Measurements from ENCODE around the gene VSIR.

Gene VSIR

GRCh38 chr10:71773221-71773971, at the start of gene VSIR:
VSIR (minus strand) TSS chr10:71773520; CDS start chr10:71773439, 81 bp downstream.
- H3K36me3 Mint-ChIP-seq (ENCODE audit: low read depth) = peaks cover 18% of the 10 kb centered on the region
- no peaks in the 10 kb centered on the region for H3K27me3 Mint-ChIP-seq (ENCODE audit: low read depth)
- peak within 1 kb of the TSS; percentile 96 for H3K4me3 Mint-ChIP-seq
- peak within 1 kb of the TSS; percentile 93 for H3K27ac Mint-ChIP-seq
- peaks cover 56% of the 10 kb centered on the region for H3K4me1 Mint-ChIP-seq (ENCODE audit: low read depth)
- peaks cover 4% of the 10 kb centered on the region for H3K9me3 Mint-ChIP-seq

- no peaks in the 10 kb centered on the region for H3K9me3 Mint-ChIP-seq
- peaks cover 35% of the 10 kb centered on the region for H3K36me3 Mint-ChIP-seq (ENCODE audit: low read depth)
- H3K4me1 Mint-ChIP-seq (ENCODE audit: low read depth) = peaks cover 7% of the 10 kb centered on the region
- no peak overlapping the region for H3K27ac Mint-ChIP-seq
- no peak overlapping the region for H3K4me3 Mint-ChIP-seq
- H3K27me3 Mint-ChIP-seq (ENCODE audit: low read depth) = no peaks in the 10 kb centered on the region
Observed at GRCh38 chr10:71821909-71822763, 48.8 kb upstream of the VSIR start.

- H3K27me3 Mint-ChIP-seq (ENCODE audit: low read depth) = no peaks in the 10 kb centered on the region
- H3K4me3 Mint-ChIP-seq = no peak overlapping the region
- no peaks in the 10 kb centered on the region for H3K9me3 Mint-ChIP-seq
- H3K4me1 Mint-ChIP-seq (ENCODE audit: low read depth) = peaks cover 7% of the 10 kb centered on the region
- no peak overlapping the region for H3K27ac Mint-ChIP-seq
- peaks cover 42% of the 10 kb centered on the region for H3K36me3 Mint-ChIP-seq (ENCODE audit: low read depth)
Observed at GRCh38 chr10:71820966-71821365, 47.6 kb upstream of the VSIR start.

- H3K27me3 Mint-ChIP-seq (ENCODE audit: low read depth) = no peaks in the 10 kb centered on the region
- H3K4me1 Mint-ChIP-seq (ENCODE audit: low read depth) = peaks cover 7% of the 10 kb centered on the region
- no peak overlapping the region for H3K27ac Mint-ChIP-seq
- H3K36me3 Mint-ChIP-seq (ENCODE audit: low read depth) = peaks cover 39% of the 10 kb centered on the region
- no peaks in the 10 kb centered on the region for H3K9me3 Mint-ChIP-seq
- H3K4me3 Mint-ChIP-seq = no peak overlapping the region
Observed at GRCh38 chr10:71819985-71820384, 46.7 kb upstream of the VSIR start.

GRCh38 chr10:71819441-71819861, 46.1 kb upstream of the VSIR start:
- Mint-ChIP-seq H3K27me3 (ENCODE audit: low read depth) (no peaks in the 10 kb centered on the region), H3K9me3 (no peaks in the 10 kb centered on the region), H3K4me3 (no peak overlapping the region), H3K36me3 (ENCODE audit: low read depth) (peaks cover 38% of the 10 kb centered on the region), H3K4me1 (ENCODE audit: low read depth) (peaks cover 7% of the 10 kb centered on the region), H3K27ac (no peak overlapping the region)

- Mint-ChIP-seq H3K27ac (no peak overlapping the region), H3K36me3 (ENCODE audit: low read depth) (peaks cover 39% of the 10 kb centered on the region), H3K27me3 (ENCODE audit: low read depth) (no peaks in the 10 kb centered on the region), H3K4me3 (no peak overlapping the region), H3K4me1 (ENCODE audit: low read depth) (peaks cover 7% of the 10 kb centered on the region), H3K9me3 (no peaks in the 10 kb centered on the region)
Observed at GRCh38 chr10:71818674-71819260, 45.4 kb upstream of the VSIR start.

GRCh38 chr10:71817831-71818655, 44.7 kb upstream of the VSIR start:
- no peak overlapping the region for H3K4me3 Mint-ChIP-seq
- H3K4me1 Mint-ChIP-seq (ENCODE audit: low read depth) = peaks cover 7% of the 10 kb centered on the region
- peaks cover 36% of the 10 kb centered on the region for H3K36me3 Mint-ChIP-seq (ENCODE audit: low read depth)
- no peaks in the 10 kb centered on the region for H3K27me3 Mint-ChIP-seq (ENCODE audit: low read depth)
- no peaks in the 10 kb centered on the region for H3K9me3 Mint-ChIP-seq
- H3K27ac Mint-ChIP-seq = no peak overlapping the region

- no peaks in the 10 kb centered on the region for H3K9me3 Mint-ChIP-seq
- H3K4me3 Mint-ChIP-seq = no peak overlapping the region
- no peak overlapping the region for H3K27ac Mint-ChIP-seq
- H3K4me1 Mint-ChIP-seq (ENCODE audit: low read depth) = peaks cover under 1% of the 10 kb centered on the region
- no peaks in the 10 kb centered on the region for H3K27me3 Mint-ChIP-seq (ENCODE audit: low read depth)
- peaks cover 36% of the 10 kb centered on the region for H3K36me3 Mint-ChIP-seq (ENCODE audit: low read depth)
Observed at GRCh38 chr10:71816936-71817618, 43.8 kb upstream of the VSIR start.

GRCh38 chr10:71816421-71816851, 43.1 kb upstream of the VSIR start:
- H3K27ac Mint-ChIP-seq = peak overlapping the region; percentile 52
- H3K4me1 Mint-ChIP-seq (ENCODE audit: low read depth) = no peaks in the 10 kb centered on the region
- H3K27me3 Mint-ChIP-seq (ENCODE audit: low read depth) = no peaks in the 10 kb centered on the region
- no peak overlapping the region for H3K4me3 Mint-ChIP-seq
- H3K9me3 Mint-ChIP-seq = no peaks in the 10 kb centered on the region
- H3K36me3 Mint-ChIP-seq (ENCODE audit: low read depth) = peaks cover 36% of the 10 kb centered on the region

- no peaks in the 10 kb centered on the region for H3K9me3 Mint-ChIP-seq
- no peak overlapping the region for H3K27ac Mint-ChIP-seq
- H3K4me3 Mint-ChIP-seq = no peak overlapping the region
- no peaks in the 10 kb centered on the region for H3K27me3 Mint-ChIP-seq (ENCODE audit: low read depth)
- no peaks in the 10 kb centered on the region for H3K4me1 Mint-ChIP-seq (ENCODE audit: low read depth)
- peaks cover 33% of the 10 kb centered on the region for H3K36me3 Mint-ChIP-seq (ENCODE audit: low read depth)
Observed at GRCh38 chr10:71815515-71816130, 42.3 kb upstream of the VSIR start.

GRCh38 chr10:71814922-71815411, 41.6 kb upstream of the VSIR start:
- Mint-ChIP-seq H3K27me3 (ENCODE audit: low read depth) (no peaks in the 10 kb centered on the region), H3K9me3 (no peaks in the 10 kb centered on the region), H3K4me1 (ENCODE audit: low read depth) (no peaks in the 10 kb centered on the region), H3K36me3 (ENCODE audit: low read depth) (peaks cover 31% of the 10 kb centered on the region), H3K27ac (no peak overlapping the region), H3K4me3 (no peak overlapping the region)

- H3K27me3 Mint-ChIP-seq (ENCODE audit: low read depth) = no peaks in the 10 kb centered on the region
- H3K4me3 Mint-ChIP-seq = no peak overlapping the region
- H3K4me1 Mint-ChIP-seq (ENCODE audit: low read depth) = no peaks in the 10 kb centered on the region
- H3K9me3 Mint-ChIP-seq = no peaks in the 10 kb centered on the region
- no peak overlapping the region for H3K27ac Mint-ChIP-seq
- peaks cover 19% of the 10 kb centered on the region for H3K36me3 Mint-ChIP-seq (ENCODE audit: low read depth)
Observed at GRCh38 chr10:71812913-71813590, 39.7 kb upstream of the VSIR start.

Measured in T-helper 1 cell treated with Interleukin-12 subunit alpha and Interleukin-12 subunit beta and Interleukin-4 antibody, amounts not matched to agents 30 μg/mL and 1 μg/mL, for 36 hours (primary cell).